SKM-1 treated with dmso at 0.1 percent for 144 hours (cell line): ENCODE measurements around the gene ZNF892.
"Not testable (repeated sequence)": the region's sequence is repeated elsewhere in the genome, so short reads cannot be mapped to it uniquely, and the experiment has no call there.

ENCODE experiments used
- DNase-seq: peaks from one replicate; lab custom pipeline; 2025; ENCODE audit not compliant: unreplicated experiment; lab: John Stamatoyannopoulos, UW

Gene ZNF892

GRCh38 chr2:95207111-95207961, at the start of gene ZNF892:
ZNF892 (plus strand) TSS chr2:95207521; CDS start chr2:95207816, 295 bp downstream.
- DNase-seq = peak; percentile 83

DNA sequence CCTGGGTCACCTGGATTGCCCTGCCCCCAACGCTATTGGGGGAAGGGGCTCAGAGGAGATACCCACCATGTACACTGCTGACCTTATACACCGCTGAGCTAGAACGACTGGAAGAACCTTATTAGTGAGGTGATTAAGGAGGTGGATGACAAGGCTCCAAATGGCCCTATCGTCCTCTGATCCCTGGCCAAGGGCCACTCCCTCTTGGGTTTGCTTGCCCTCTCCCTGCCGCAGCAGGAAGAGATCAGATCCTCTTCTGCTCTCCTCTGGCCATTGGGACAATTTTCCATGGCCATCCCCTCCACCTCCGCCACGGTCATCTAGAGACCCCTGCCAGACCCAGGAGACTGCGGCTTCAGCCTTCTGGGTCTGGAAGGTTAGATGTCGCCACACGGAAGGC, 48.9 kb upstream of the ZNF892 start:
- no peak for DNase-seq

DNA sequence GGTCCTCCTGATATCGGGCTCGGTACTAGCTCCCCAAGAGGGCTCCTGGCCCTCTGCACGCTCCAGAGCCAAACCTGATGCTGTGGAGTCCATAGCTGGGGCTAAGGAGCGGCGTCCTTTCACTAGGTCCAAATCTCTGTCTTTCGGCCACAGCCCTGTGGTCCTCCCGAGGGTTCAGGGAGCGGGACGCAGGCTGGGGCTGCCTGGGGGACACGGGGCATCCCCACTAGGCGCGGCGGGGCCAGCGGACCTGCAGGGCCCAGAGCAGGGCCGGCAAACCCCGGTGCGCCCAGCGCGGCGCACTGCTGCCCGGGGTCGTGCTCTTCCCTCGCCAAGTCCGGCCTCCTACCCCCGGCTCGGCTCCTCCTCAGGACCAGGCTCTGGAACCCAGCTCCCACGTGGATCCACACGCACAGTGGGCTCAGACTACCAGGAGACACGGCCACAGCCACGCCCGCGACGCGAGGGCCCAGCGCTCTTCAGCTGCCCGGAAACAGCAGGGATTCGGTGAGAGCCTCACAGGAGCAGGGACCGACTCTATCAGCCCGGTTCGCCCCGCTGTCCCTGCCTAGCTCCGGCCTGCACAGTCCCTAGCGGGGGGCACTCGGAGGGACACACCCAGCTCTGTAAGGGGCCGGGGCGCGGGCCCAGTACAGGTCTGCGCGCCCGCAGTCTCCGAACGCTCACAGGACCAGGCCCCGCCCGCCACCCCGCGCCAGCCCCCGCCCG, 48.3 kb upstream of the ZNF892 start:
- DNase-seq = no peak

DNA sequence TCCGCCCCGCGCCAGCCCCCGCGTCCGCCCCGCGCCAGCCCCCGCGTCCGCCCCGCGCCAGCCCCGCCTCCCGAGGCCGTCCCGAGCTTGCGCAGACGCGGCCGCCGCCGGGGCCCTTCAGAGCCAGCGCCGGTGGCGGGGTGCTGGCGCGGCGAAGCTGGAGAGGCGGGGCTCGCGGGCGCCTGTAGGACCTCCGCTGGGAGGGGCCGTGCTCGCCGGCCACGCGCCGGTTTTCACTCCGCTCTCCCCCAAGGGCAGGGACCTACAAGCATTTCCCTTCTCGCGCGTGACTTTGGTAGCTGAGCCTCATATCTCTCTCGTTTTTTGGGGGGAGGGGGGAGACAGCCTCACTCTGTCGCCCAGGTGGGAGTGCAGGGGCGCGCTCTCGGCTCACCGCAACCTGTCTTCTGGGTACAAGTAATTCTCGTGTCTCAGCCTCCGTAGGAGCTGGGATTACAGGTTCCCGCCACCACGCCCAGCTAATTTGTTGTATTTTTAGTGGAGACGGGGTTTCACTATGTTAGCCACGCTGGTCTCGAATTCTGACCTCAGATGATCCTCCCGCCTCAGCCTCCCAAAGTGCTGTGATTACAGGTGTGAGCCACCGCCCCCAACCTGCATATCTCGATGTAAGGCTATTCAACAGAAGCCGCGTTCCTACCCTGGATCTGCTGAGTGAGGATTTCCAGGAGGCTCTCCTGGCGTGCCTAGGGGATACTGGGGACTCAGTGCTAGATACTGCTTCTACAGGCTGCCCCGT, 47.5 kb upstream of the ZNF892 start, which contains the start of gene ZNF514:
Gene ZNF514, minus strand, starts transcription at position 159 of the 760 bp plus-strand sequence. CDS start 6,595 bp downstream, outside the sequence.
- DNase-seq = peak; percentile 35

DNA sequence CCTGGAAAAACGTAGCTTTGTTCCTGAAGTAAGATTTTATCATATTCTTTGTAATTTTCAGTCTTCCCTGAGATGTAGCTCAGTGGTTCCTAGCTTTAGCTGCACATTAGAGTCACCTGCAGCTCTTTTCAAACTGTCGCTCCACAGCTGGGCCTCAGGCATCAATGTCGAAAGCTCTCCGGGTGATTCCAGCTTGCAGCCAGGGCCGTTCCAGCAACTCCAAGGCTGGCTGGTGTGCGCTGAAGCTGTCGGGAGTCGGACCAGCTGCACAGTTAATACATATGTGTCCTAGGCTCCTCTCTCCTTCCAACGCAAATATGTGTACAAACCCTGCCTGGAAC, 42.3 kb upstream of the ZNF892 start:
- no peak for DNase-seq

- peak; percentile 91 for DNase-seq
Measured at GRCh38 chr2:95165371-95166064, 41.8 kb upstream of the ZNF892 start, which contains the start of gene ZNF2. ZNF2 (plus strand) TSS chr2:95165809; CDS start chr2:95176227, 10,418 bp downstream.

GRCh38 chr2:95166065-95166763, 41.1 kb upstream of the ZNF892 start:
- no peak for DNase-seq

DNA sequence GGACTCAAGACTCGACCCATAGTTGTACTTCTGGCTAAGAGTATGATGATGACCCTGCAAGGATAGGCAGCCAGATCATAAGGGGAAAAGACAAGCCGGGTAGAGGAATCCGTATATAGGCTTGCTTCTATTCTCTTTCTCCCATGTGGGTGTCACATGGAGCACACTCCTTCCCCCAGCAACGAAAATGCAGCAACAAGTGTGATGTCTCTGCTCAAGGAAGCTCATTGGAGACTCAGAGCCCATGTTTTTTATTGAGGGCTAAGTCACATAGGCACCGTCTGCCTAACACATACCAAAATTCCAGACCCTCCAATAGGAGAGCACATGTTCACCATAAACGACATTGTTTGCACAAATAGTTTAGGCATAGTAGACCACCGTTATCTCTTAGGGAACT, 35.4 kb upstream of the ZNF892 start:
- DNase-seq = no peak

- DNase-seq = no peak
Measured at GRCh38 chr2:95174031-95174542, 33.2 kb upstream of the ZNF892 start.

- DNase-seq = no peak
Measured at GRCh38 chr2:95179451-95179850, 27.9 kb upstream of the ZNF892 start.

- no peak for DNase-seq
Measured at GRCh38 chr2:95181774-95182173, 25.5 kb upstream of the ZNF892 start.

DNA sequence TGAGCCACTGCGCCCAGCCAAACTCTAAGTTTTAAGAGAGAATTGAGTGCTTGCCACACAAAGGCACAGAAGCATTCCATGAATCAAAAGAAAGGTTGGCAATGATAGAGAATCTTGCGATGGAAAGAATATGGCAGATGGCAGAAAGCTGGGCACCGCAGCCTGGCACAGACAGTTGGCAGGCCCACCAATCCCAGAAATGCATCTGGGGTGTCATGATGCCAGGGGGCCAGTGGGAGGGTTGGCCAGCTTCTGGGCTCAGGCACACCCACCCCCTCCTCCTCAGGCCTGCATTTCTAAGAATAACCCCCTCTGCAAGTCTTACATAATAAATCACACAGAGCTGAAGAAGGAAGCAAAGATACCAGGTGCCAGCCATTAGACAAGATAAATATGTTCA, 22.1 kb upstream of the ZNF892 start:
- DNase-seq = no peak

GRCh38 chr2:95185973-95186372, 21.3 kb upstream of the ZNF892 start:
- DNase-seq = no peak

DNA sequence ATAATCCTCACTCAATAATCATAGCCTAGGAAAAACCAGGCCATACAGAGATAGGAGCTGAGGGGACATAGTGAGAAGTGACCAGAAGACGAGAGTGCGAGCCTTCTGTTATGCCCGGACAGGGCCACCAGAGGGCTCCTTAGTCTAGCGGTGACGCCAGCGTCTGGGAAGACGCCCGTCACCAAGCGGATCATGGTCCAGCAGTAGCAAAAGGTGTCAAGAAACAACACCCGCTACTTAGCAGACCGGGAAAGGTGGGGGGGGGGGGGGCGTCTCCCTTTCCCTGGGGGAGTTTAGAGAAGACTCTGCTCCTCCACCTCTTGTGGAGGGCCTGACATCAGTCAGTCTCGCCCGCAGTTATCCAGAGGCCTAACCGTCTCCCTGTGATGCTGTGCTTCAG, 14.4 kb upstream of the ZNF892 start:
- not testable (repeated sequence) for DNase-seq

DNA sequence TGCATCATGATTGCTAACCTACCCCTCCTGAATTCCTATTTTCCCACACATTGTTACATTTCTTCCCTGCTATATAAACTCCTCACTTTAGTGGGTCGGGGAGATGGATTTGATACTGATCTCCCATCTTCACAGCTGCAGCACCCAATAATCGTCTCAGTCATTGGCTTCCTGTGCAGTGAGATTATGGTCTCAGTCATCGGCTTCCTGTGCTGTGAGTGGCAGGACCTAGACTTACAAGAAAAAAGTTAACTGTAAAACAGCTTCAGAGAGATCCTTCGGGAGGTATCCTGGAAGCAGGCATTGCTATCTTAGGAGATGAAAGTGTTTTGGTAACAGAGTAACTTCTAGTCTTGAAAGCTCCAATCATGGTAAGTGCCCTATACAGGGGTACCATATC, 3.4 kb upstream of the ZNF892 start:
- no peak for DNase-seq

GRCh38 chr2:95204396-95204795, 2.9 kb upstream of the ZNF892 start:
- no peak for DNase-seq

- DNase-seq = no peak
Measured at GRCh38 chr2:95206096-95206495, 1.2 kb upstream of the ZNF892 start.

DNA sequence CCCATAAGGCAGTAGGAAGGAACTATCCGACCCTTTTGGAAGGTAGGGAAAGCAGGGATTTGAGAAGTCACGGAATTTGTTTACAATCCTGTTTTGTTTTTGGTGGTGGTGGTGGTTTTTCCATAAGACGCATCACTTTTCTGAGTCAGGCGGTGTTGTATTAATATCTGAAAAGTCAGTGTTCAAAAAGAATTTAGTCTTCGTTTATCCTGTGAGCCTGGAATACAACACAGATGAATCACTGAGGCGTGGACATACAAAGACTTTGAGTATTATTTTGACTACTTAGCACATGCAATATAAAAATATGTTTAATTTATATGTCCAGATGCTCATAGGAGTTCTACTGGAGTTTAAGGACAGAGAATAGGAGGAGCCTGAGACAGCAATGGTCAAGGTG, 785 bp downstream of the ZNF892 start:
- no peak for DNase-seq

GRCh38 chr2:95215018-95215612, 7.8 kb downstream of the ZNF892 start:
- no peak for DNase-seq

DNA sequence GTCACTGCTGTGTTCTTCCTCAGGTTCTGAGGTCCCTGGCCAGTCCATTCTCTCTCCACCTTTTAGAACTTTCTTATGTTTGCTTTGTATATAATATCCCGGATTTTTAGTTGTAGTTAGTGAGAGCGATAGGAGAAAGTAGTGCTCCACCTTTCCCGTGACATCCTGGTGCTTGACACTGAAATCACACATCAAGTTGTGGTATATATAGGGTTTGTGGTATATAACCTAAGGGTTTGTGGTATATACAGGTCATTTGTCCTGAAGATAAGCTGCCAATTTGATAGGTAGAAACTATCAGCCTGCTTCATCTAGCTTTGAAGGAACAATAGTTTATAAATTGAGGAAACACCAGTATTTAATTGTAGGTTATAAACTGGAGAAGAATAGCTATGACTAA, 13.1 kb downstream of the ZNF892 start:
- DNase-seq = no peak
